Measurements from ENCODE around the gene IQSEC2.

Gene IQSEC2

GRCh38 chrX:53318766-53319353 is 37.5 kb upstream of the IQSEC2 start:
- Histone ChIP-seq H3K27me3 (replicated peaks; ENCODE audit: control insufficient read depth, insufficient read depth, low read length, poor library complexity, severe bottlenecking) (peaks cover 18% of the 10 kb centered on the region), H3K4me1 (ENCODE audit: control insufficient read depth, insufficient read depth, low read length, poor library complexity, severe bottlenecking) (peaks cover 10% of the 10 kb centered on the region), H3K4me3 (ENCODE audit: insufficient read depth, low read depth, low read length, poor library complexity, severe bottlenecking) (no peak overlapping the region), H3K36me3 (ENCODE audit: control insufficient read depth, insufficient read depth, low read length) (no peaks in the 10 kb centered on the region), H3K27ac (ENCODE audit: insufficient read depth, low read length, poor library complexity, severe bottlenecking) (no peak overlapping the region), H3K9me3 (ENCODE audit: control insufficient read depth, low read length) (no peaks in the 10 kb centered on the region)
- DNase-seq: no peak

GRCh38 chrX:53317365-53318069 is 36.1 kb upstream of the IQSEC2 start:
- H3K4me1 ChIP-seq (ENCODE audit: control insufficient read depth, insufficient read depth, low read length, poor library complexity, severe bottlenecking): peaks cover 10% of the 10 kb centered on the region
- peaks cover 18% of the 10 kb centered on the region for H3K27me3 ChIP-seq (replicated peaks; ENCODE audit: control insufficient read depth, insufficient read depth, low read length, poor library complexity, severe bottlenecking)
- DNase-seq: peak; percentile 34 to 49 (median 47)
- no peak overlapping the region for H3K27ac ChIP-seq (ENCODE audit: insufficient read depth, low read length, poor library complexity, severe bottlenecking)
- no peaks in the 10 kb centered on the region for H3K36me3 ChIP-seq (ENCODE audit: control insufficient read depth, insufficient read depth, low read length)
- no peak overlapping the region for H3K4me3 ChIP-seq (ENCODE audit: insufficient read depth, low read depth, low read length, poor library complexity, severe bottlenecking)
- H3K9me3 ChIP-seq (ENCODE audit: control insufficient read depth, low read length): no peaks in the 10 kb centered on the region

GRCh38 chrX:53316860-53317237 is 35.5 kb upstream of the IQSEC2 start:
- no peaks in the 10 kb centered on the region for H3K36me3 ChIP-seq (ENCODE audit: control insufficient read depth, insufficient read depth, low read length)
- H3K4me1 ChIP-seq (ENCODE audit: control insufficient read depth, insufficient read depth, low read length, poor library complexity, severe bottlenecking): peaks cover 10% of the 10 kb centered on the region
- no peak overlapping the region for H3K27ac ChIP-seq (ENCODE audit: insufficient read depth, low read length, poor library complexity, severe bottlenecking)
- no peak for DNase-seq
- no peaks in the 10 kb centered on the region for H3K9me3 ChIP-seq (ENCODE audit: control insufficient read depth, low read length)
- H3K27me3 ChIP-seq (replicated peaks; ENCODE audit: control insufficient read depth, insufficient read depth, low read length, poor library complexity, severe bottlenecking): peaks cover 18% of the 10 kb centered on the region
- H3K4me3 ChIP-seq (ENCODE audit: insufficient read depth, low read depth, low read length, poor library complexity, severe bottlenecking): no peak overlapping the region

GRCh38 chrX:53316111-53316859 is 34.9 kb upstream of the IQSEC2 start:
- DNase-seq: no peak
- Histone ChIP-seq H3K27ac (ENCODE audit: insufficient read depth, low read length, poor library complexity, severe bottlenecking) (no peak overlapping the region), H3K4me3 (ENCODE audit: insufficient read depth, low read depth, low read length, poor library complexity, severe bottlenecking) (no peak overlapping the region), H3K27me3 (replicated peaks; ENCODE audit: control insufficient read depth, insufficient read depth, low read length, poor library complexity, severe bottlenecking) (peaks cover 18% of the 10 kb centered on the region), H3K36me3 (ENCODE audit: control insufficient read depth, insufficient read depth, low read length) (no peaks in the 10 kb centered on the region), H3K4me1 (ENCODE audit: control insufficient read depth, insufficient read depth, low read length, poor library complexity, severe bottlenecking) (peaks cover 10% of the 10 kb centered on the region), H3K9me3 (ENCODE audit: control insufficient read depth, low read length) (no peaks in the 10 kb centered on the region)

- no peaks in the 10 kb centered on the region for H3K9me3 ChIP-seq (ENCODE audit: control insufficient read depth, low read length)
- no peaks in the 10 kb centered on the region for H3K4me1 ChIP-seq (ENCODE audit: control insufficient read depth, insufficient read depth, low read length, poor library complexity, severe bottlenecking)
- no peak for DNase-seq
- H3K36me3 ChIP-seq (ENCODE audit: control insufficient read depth, insufficient read depth, low read length): no peaks in the 10 kb centered on the region
- H3K27me3 ChIP-seq (replicated peaks; ENCODE audit: control insufficient read depth, insufficient read depth, low read length, poor library complexity, severe bottlenecking): peaks cover 3% of the 10 kb centered on the region
- H3K4me3 ChIP-seq (ENCODE audit: insufficient read depth, low read depth, low read length, poor library complexity, severe bottlenecking): no peak overlapping the region
- no peak overlapping the region for H3K27ac ChIP-seq (ENCODE audit: insufficient read depth, low read length, poor library complexity, severe bottlenecking)
These were observed 32.3 kb upstream of the IQSEC2 start for GRCh38 chrX:53313728-53314105.

GRCh38 chrX:53312946-53313727 is 31.8 kb upstream of the IQSEC2 start:
- Histone ChIP-seq H3K27me3 (replicated peaks; ENCODE audit: control insufficient read depth, insufficient read depth, low read length, poor library complexity, severe bottlenecking) (peaks cover 3% of the 10 kb centered on the region), H3K9me3 (ENCODE audit: control insufficient read depth, low read length) (no peaks in the 10 kb centered on the region), H3K27ac (ENCODE audit: insufficient read depth, low read length, poor library complexity, severe bottlenecking) (no peak overlapping the region), H3K36me3 (ENCODE audit: control insufficient read depth, insufficient read depth, low read length) (no peaks in the 10 kb centered on the region), H3K4me3 (ENCODE audit: insufficient read depth, low read depth, low read length, poor library complexity, severe bottlenecking) (no peak overlapping the region), H3K4me1 (ENCODE audit: control insufficient read depth, insufficient read depth, low read length, poor library complexity, severe bottlenecking) (no peaks in the 10 kb centered on the region)
- peak; percentile 18 to 33 (median 25) for DNase-seq

GRCh38 chrX:53309837-53310236 is 28.5 kb upstream of the IQSEC2 start:
- H3K4me3 ChIP-seq (ENCODE audit: insufficient read depth, low read depth, low read length, poor library complexity, severe bottlenecking): no peak overlapping the region
- no peaks in the 10 kb centered on the region for H3K36me3 ChIP-seq (ENCODE audit: control insufficient read depth, insufficient read depth, low read length)
- H3K4me1 ChIP-seq (ENCODE audit: control insufficient read depth, insufficient read depth, low read length, poor library complexity, severe bottlenecking): no peaks in the 10 kb centered on the region
- no peaks in the 10 kb centered on the region for H3K9me3 ChIP-seq (ENCODE audit: control insufficient read depth, low read length)
- H3K27ac ChIP-seq (ENCODE audit: insufficient read depth, low read length, poor library complexity, severe bottlenecking): no peak overlapping the region
- H3K27me3 ChIP-seq (replicated peaks; ENCODE audit: control insufficient read depth, insufficient read depth, low read length, poor library complexity, severe bottlenecking): no peaks in the 10 kb centered on the region
- no peak for DNase-seq

- Histone ChIP-seq H3K4me3 (ENCODE audit: insufficient read depth, low read depth, low read length, poor library complexity, severe bottlenecking) (no peak overlapping the region), H3K4me1 (ENCODE audit: control insufficient read depth, insufficient read depth, low read length, poor library complexity, severe bottlenecking) (no peaks in the 10 kb centered on the region), H3K36me3 (ENCODE audit: control insufficient read depth, insufficient read depth, low read length) (no peaks in the 10 kb centered on the region), H3K27me3 (replicated peaks; ENCODE audit: control insufficient read depth, insufficient read depth, low read length, poor library complexity, severe bottlenecking) (no peaks in the 10 kb centered on the region), H3K9me3 (ENCODE audit: control insufficient read depth, low read length) (no peaks in the 10 kb centered on the region), H3K27ac (ENCODE audit: insufficient read depth, low read length, poor library complexity, severe bottlenecking) (no peak overlapping the region)
- no peak for DNase-seq
These were observed 27.5 kb upstream of the IQSEC2 start for GRCh38 chrX:53308836-53309235.

GRCh38 chrX:53305996-53306937 is 24.9 kb upstream of the IQSEC2 start:
- H3K27me3 ChIP-seq (replicated peaks; ENCODE audit: control insufficient read depth, insufficient read depth, low read length, poor library complexity, severe bottlenecking): no peaks in the 10 kb centered on the region
- no peak overlapping the region for H3K4me3 ChIP-seq (ENCODE audit: insufficient read depth, low read depth, low read length, poor library complexity, severe bottlenecking)
- H3K27ac ChIP-seq (ENCODE audit: insufficient read depth, low read length, poor library complexity, severe bottlenecking): no peak overlapping the region
- no peaks in the 10 kb centered on the region for H3K9me3 ChIP-seq (ENCODE audit: control insufficient read depth, low read length)
- H3K4me1 ChIP-seq (ENCODE audit: control insufficient read depth, insufficient read depth, low read length, poor library complexity, severe bottlenecking): no peaks in the 10 kb centered on the region
- H3K36me3 ChIP-seq (ENCODE audit: control insufficient read depth, insufficient read depth, low read length): no peaks in the 10 kb centered on the region
- DNase-seq: no peak

Measured in effector memory CD4-positive, alpha-beta T cell (primary cell).